Fibroblast of mammary gland (primary cell): ENCODE measurements around the gene TBC1D1.

ENCODE experiments used
- DNase-seq: peaks from one replicate; pipeline ENCODE4 v3.0.0-alpha.2; 2010; ENCODE audit warnings: low read depth
- H3K4me3 ChIP-seq: 2 replicates; pipeline ENCODE4 v1.5.1; 2011; ENCODE audit warnings: low read depth, mild to moderate bottlenecking, low read length, moderate library complexity; ENCODE audit not compliant: control insufficient read depth
- CTCF ChIP-seq: conservative IDR thresholded peaks from 2 replicates; pipeline ENCODE4 v1.5.1; 2011; ENCODE audit warnings: low read depth, low read length, inconsistent platforms; ENCODE audit not compliant: control insufficient read depth, insufficient read depth

Gene TBC1D1

GRCh38 chr4:37908488-37909331, 17.8 kb downstream of the TBC1D1 start:
- H3K4me3 ChIP-seq: no peak overlapping the region
- DNase-seq: peak; percentile 63
- no peak for TF ChIP-seq CTCF

DNA sequence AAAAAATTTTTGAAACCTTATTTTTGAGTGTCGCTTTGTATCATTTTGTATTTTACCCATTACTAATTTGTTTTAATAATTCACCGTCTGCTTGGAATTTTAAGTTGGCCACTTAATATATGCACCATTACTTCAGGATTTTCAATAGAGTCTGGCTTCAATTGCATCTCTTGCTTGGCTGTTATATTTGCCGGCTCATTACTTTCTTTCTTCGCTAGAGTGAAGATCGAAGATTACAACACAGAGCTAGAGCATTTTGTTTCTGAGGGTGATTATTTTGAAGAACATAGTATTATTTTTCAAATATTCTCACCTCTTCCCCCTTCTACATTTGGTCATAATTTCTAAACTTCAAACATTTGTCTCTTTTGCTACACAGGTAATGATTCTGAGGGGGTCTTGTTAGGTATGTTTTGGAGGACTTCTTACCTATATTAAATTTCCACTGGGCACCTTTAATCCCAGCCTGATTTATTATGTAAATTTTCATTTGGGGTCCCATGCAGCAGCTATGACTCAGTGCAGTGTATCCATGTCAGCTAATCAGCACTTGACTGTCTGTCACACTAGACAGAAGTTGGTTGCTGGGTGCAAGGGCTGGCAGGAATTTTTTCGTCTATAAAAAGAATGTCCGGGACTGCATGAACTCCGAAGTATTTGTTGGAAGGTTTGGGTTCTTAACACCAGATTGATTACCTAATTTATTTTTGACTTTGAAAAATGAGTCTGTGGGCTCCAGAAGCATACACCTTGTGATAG, 18.6 kb downstream of the TBC1D1 start:
- no peak for DNase-seq
- H3K4me3 ChIP-seq: no peak overlapping the region
- no peak for TF ChIP-seq CTCF

GRCh38 chr4:37910091-37910486, 19.2 kb downstream of the TBC1D1 start:
- H3K4me3 ChIP-seq: no peak overlapping the region
- no peak for TF ChIP-seq CTCF
- no peak for DNase-seq

DNA sequence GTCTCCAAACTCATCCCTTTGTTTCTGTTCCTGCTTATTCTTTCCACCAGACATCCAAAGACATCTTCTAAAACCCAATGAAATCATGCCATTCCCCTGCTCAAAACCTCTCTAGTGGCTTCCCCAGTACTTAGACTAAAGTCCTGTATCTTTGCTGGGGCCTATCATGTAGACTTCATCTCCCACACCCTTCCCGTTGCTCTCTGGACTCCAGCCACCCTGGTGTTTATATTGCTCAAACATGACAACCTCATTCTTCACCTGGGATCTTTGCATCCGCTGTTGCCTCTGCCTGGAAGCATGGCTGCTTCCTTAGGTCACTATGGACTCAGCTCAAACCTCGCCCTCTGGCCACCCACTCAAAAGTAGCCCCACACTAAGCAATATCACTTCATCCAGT, 23.7 kb downstream of the TBC1D1 start:
- TF ChIP-seq CTCF: no peak
- no peak overlapping the region for H3K4me3 ChIP-seq
- DNase-seq: no peak

DNA sequence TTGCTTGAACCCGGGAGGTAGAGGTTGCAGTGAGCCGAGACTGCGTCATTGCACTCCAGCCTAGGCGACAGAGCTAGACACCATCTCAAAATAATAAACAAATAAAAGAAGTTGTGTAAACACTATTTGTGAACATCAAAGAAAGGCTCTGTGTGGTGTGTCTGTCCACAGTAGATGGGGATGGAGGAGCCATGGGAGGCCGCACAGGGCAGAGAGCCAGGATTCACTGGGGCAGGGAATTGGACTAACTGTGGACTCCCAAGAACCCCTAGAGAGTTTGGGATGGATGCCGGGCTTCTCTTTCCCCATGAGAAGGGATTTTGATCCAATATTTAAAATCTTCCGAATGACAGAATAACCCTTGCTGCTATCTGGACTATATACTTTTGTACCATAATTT, 26.5 kb downstream of the TBC1D1 start:
- DNase-seq: no peak
- no peak for TF ChIP-seq CTCF

GRCh38 chr4:37918653-37919052, 27.8 kb downstream of the TBC1D1 start:
- DNase-seq: no peak
- TF ChIP-seq CTCF: no peak
- no peak overlapping the region for H3K4me3 ChIP-seq

More for the DNA sequence above, 26.5 kb downstream of the TBC1D1 start:
- H3K4me3 ChIP-seq: no peak overlapping the region
